Measurements from ENCODE around the gene TUT4. TPM values are rescaled to one million over a fixed set of nuclear protein-coding genes. Genes with fewer than 3 reads are reported as not detected.

TUT4 gene
- total and polyA plus RNA-seq, 2 of the 4 experiments (the other 2 are of a cell fraction) = 10.9 to 40.0 TPM

DNA sequence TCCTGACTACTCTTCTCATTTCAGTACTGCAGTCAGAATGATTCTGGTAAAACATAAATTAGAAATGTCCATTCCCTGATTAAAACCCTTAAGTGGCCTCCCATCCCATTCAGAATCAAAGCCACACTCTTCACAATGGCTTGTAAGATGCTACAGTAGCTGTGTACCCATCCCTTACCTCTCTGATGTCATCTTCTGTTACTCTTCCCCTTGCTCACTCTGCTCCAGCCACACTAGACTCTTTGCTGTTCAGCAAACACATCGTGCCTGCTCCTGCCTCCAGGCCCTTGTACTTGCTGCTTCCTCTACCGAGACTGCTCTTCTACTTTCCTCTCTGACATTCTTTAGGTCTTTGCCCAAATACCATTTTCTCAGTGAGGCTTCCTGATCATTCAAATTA lies 45.0 kb upstream of the TUT4 start:
- Histone ChIP-seq H2AK5ac (ENCODE audit: low read depth, low read length) (no peak overlapping the region), H3K9me3 (ENCODE audit: control insufficient read depth, insufficient read depth, low read length) (no peaks in the 10 kb centered on the region), H3K27ac (ENCODE audit: insufficient read depth, low read length) (no peak overlapping the region), H3K9ac (ENCODE audit: low read depth, low read length) (no peak overlapping the region), H3K4me2 (ENCODE audit: low read depth, low read length) (no peak overlapping the region), H2BK5ac (ENCODE audit: low read depth, low read length, poor library complexity, severe bottlenecking) (no peak overlapping the region), H2BK15ac (ENCODE audit: low read depth, low read length) (no peak overlapping the region), H4K91ac (ENCODE audit: insufficient read depth, low read depth, low read length) (no peak overlapping the region), H2AFZ (replicated peaks; ENCODE audit: low read length, poor library complexity) (no peak overlapping the region), H3K9me1 (ENCODE audit: insufficient read depth, low read length) (peaks cover 7% of the 10 kb centered on the region; the same call in 1 of the 2 replicates), H3K36me3 (ENCODE audit: control insufficient read depth, insufficient read depth, low read length) (no peaks in the 10 kb centered on the region), H3K27me3 (ENCODE audit: control insufficient read depth, insufficient read depth, low read length) (peaks cover 22% of the 10 kb centered on the region), H2BK20ac (ENCODE audit: low read depth, low read length) (no peak overlapping the region), H3K79me1 (ENCODE audit: low read depth in 1 of 2, low read length in 2 of 2) (no peaks in the 10 kb centered on the region), H2BK120ac (ENCODE audit: low read depth, low read length) (no peak overlapping the region), H4K8ac (ENCODE audit: low read depth in 2 of 2, low read length in 2 of 2) (no peak overlapping the region), H3K4me3 (ENCODE audit: insufficient read depth, low read depth, low read length) (no peak overlapping the region), H3K18ac (ENCODE audit: low read depth, low read length) (no peak overlapping the region), H4K20me1 (ENCODE audit: insufficient read depth, low read length) (no peaks in the 10 kb centered on the region), H3K14ac (replicated peaks; ENCODE audit: low read depth, low read length) (no peak overlapping the region), H3K23ac (ENCODE audit: low read depth, low read length) (no peak overlapping the region), H3K4ac (ENCODE audit: low read depth, low read length) (no peak overlapping the region), H3K4me1 (ENCODE audit: control insufficient read depth, insufficient read depth, low read length) (peaks cover 3% of the 10 kb centered on the region; the same call in 1 of the 2 replicates), H3K56ac (ENCODE audit: extremely low read depth, insufficient read depth, low read length) (no peak overlapping the region), H2AK9ac (replicated peaks; ENCODE audit: low read depth, low read length, poor library complexity) (no peak overlapping the region), H4K5ac (ENCODE audit: low read depth, low read length) (no peak overlapping the region)
- ChIA-PET POLR2A (ENCODE audit: unreplicated experiment) (no interaction called here), CTCF (no interaction called here)
- DNase-seq (no peak), ATAC-seq (ENCODE audit: low read depth) (no peak)
- intact Hi-C loops (cut with micrococcal nuclease) = no loop called here
- BruUV-seq (replicated peaks) = no TSS peak
- in situ Hi-C loops (cut with MboI; ENCODE audit: low sequenced_read_pairs) = no loop called here
- TF ChIP-seq RAD21 (IDR thresholded peaks at IDR 0.05; ENCODE audit: low read length) = no peak
- dilution Hi-C loops (cut with HindIII; ENCODE audit: low sequenced_read_pairs, unreplicated experiment) = no loop called here
- 86% methylated on average over 2 of the region's 2 CpGs; no CpG with 5 or more reads in 1 of the 2 experiments for WGBS, 2 experiments (ENCODE audit: extremely low coverage in 2 of 2, insufficient read length in 1 of 2)
